Ishikawa (cell line): Measurements from ENCODE around the gene TTC29.

Source experiments
- CEBPB ChIP-seq: IDR thresholded peaks from 2 replicates; pipeline ENCODE4 v1.6.1; 2012
- CREB1 ChIP-seq: IDR thresholded peaks from 2 replicates; pipeline ENCODE4 v1.6.1; 2012; ENCODE audit warnings: low read depth
- EGR1 ChIP-seq: IDR thresholded peaks from 2 replicates; pipeline ENCODE4 v1.6.1; 2012
- EP300 ChIP-seq: IDR thresholded peaks from 2 replicates; pipeline ENCODE4 v1.6.1; 2012; ENCODE audit warnings: borderline replicate concordance
- FOXM1 ChIP-seq: IDR thresholded peaks from 2 replicates; pipeline ENCODE4 v1.6.1; 2012; ENCODE audit warnings: low read depth, borderline replicate concordance
- MAX ChIP-seq: IDR thresholded peaks from 2 replicates; pipeline ENCODE4 v1.6.1; 2012
- NFIC ChIP-seq: IDR thresholded peaks from 2 replicates; pipeline ENCODE4 v1.6.1; 2012
- RAD21 ChIP-seq: IDR thresholded peaks from 2 replicates; pipeline ENCODE4 v1.6.1; 2012; ENCODE audit warnings: low read depth
- REST ChIP-seq: IDR thresholded peaks from 2 replicates; pipeline ENCODE4 v1.6.1; 2012; ENCODE audit warnings: low read depth, mild to moderate bottlenecking
- TAF1 ChIP-seq: IDR thresholded peaks from 2 replicates; pipeline ENCODE4 v1.6.1; 2012; ENCODE audit warnings: low read depth, mild to moderate bottlenecking
- TCF12 ChIP-seq: IDR thresholded peaks from 2 replicates; pipeline ENCODE4 v1.6.1; 2012; ENCODE audit warnings: low read depth
- TEAD4 ChIP-seq: IDR thresholded peaks from 2 replicates; pipeline ENCODE4 v1.6.1; 2012
- USF1 ChIP-seq: IDR thresholded peaks from 2 replicates; pipeline ENCODE4 v1.6.1; 2012
- YY1 ChIP-seq: IDR thresholded peaks from 2 replicates; pipeline ENCODE4 v1.6.1; 2012; ENCODE audit warnings: low read depth
- ZBTB7A ChIP-seq: IDR thresholded peaks from 2 replicates; pipeline ENCODE4 v1.6.1; 2012; ENCODE audit warnings: low read depth

The TTC29 gene

GRCh38 chr4:146814750-146815149 lies 130.9 kb downstream of the TTC29 start:
- no peak for TF ChIP-seq REST
- no peak for TF ChIP-seq YY1

- no peak for TF ChIP-seq TEAD4
- TF ChIP-seq FOXM1: no peak
- TF ChIP-seq CEBPB: no peak
- no peak for TF ChIP-seq NFIC
- TF ChIP-seq YY1: no peak
- TF ChIP-seq RAD21: no peak
- no peak for TF ChIP-seq EP300
- no peak for TF ChIP-seq USF1
- TF ChIP-seq EGR1: no peak
- no peak for TF ChIP-seq CREB1
- TF ChIP-seq TCF12: no peak
Observed at GRCh38 chr4:146795711-146796110, 150.0 kb downstream of the TTC29 start.

GRCh38 chr4:146793727-146794126 lies 151.9 kb downstream of the TTC29 start:
- TF ChIP-seq RAD21 (no peak), CEBPB (no peak), YY1 (no peak), TCF12 (no peak), NFIC (no peak), FOXM1 (no peak), TEAD4 (no peak), MAX (no peak), CREB1 (no peak), EP300 (no peak), EGR1 (no peak), USF1 (no peak), TAF1 (no peak), ZBTB7A (no peak)

GRCh38 chr4:146791439-146791838 lies 154.2 kb downstream of the TTC29 start:
- TF ChIP-seq YY1 (no peak), CREB1 (no peak), REST (no peak), ZBTB7A (no peak), FOXM1 (no peak), TAF1 (no peak), EGR1 (no peak), TCF12 (no peak), EP300 (no peak), NFIC (no peak), CEBPB (no peak), TEAD4 (no peak), MAX (no peak), USF1 (no peak), RAD21 (no peak)

GRCh38 chr4:146790515-146790914 lies 155.1 kb downstream of the TTC29 start:
- TF ChIP-seq EP300 (no peak), ZBTB7A (no peak), TAF1 (no peak), FOXM1 (no peak), MAX (no peak)

GRCh38 chr4:146787731-146788130 lies 157.9 kb downstream of the TTC29 start:
- TF ChIP-seq MAX: no peak
- no peak for TF ChIP-seq CREB1
- TF ChIP-seq EGR1: no peak
- TF ChIP-seq TCF12: no peak
- no peak for TF ChIP-seq CEBPB
- no peak for TF ChIP-seq YY1
- no peak for TF ChIP-seq TAF1
- no peak for TF ChIP-seq FOXM1
- no peak for TF ChIP-seq NFIC
- no peak for TF ChIP-seq REST
- TF ChIP-seq USF1: no peak
- no peak for TF ChIP-seq EP300
- TF ChIP-seq TEAD4: no peak
